ENCODE results near the gene RNF182. TPM values are rescaled to one million over a fixed set of nuclear protein-coding genes. Genes with fewer than 3 reads are reported as not detected.

RNF182 gene
- polyA plus RNA-seq, 2 of the 4 experiments (the other 2 are of a cell fraction) = 2.5 to 4.9 TPM

DNA sequence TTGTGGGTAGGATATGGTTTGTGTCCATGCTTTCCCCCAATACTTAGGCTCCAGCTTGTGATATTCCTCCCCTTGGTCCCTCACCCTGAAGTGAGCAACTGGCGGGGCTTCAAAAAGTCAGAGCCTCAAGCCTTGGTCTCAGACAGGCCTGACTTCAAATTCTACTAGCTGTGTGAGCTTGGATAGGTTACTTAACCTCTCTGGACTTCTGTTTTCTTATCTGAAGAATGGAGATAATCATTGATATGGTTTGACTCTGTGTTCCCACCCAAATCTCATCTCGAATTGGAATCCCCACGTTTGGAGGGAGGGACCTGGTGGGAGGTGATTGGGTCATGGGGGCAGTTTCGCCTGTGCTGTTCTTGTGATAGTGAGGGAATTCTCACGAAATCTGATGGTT, 97.9 kb downstream of the RNF182 start (continued):
- no peak for TF ChIP-seq POLR2AphosphoS2 (conservative IDR thresholded peaks at IDR 0.05; ENCODE audit: low read length)
- TF ChIP-seq TP53 (CRISPR knock-in tag; IDR thresholded peaks at IDR 0.05) = no peak
- no peak for TF ChIP-seq KDM1A (IDR thresholded peaks at IDR 0.05; ENCODE audit: low read depth)

DNA sequence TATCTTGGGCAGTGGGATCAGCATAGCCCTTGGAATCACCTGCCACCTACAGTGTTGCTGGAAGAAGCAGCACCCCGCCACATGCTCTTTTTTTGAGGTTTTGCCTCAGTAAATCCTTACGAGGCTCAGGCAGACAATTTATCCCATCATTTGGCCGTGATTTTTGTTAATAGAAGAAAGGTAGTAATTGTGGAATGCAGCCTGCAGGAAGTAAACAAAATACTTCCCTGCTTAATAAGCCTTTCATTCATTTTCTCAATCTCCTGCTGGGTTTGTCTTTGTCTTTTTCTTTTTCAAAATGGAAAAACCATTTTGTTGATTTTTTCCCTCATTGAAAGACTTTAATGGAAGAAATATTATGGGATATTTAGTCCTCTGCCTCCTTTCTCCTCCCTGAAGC, 99.1 kb downstream of the RNF182 start:
- no peak overlapping the region for H3K4me3 ChIP-seq
- H3K4me2 ChIP-seq = no peak overlapping the region
- no peak overlapping the region for H3K27ac ChIP-seq
- ATAC-seq (no peak), FAIRE-seq (no peak), DNase-seq (ENCODE audit: low read depth in 1 of 2, low spot score in 1 of 2) (no peak)
- TF ChIP-seq RAD21 (conservative IDR thresholded peaks at IDR 0.05 in 1 of 2, IDR thresholded peaks at IDR 0.05 in 1 of 2) (no peak), RARB (CRISPR knock-in tag; IDR thresholded peaks at IDR 0.05) (no peak), BHLHE40 (IDR thresholded peaks at IDR 0.05; ENCODE audit: low read depth, low read length) (no peak), ZSCAN20 (CRISPR knock-in tag; IDR thresholded peaks at IDR 0.05) (no peak), FOSB (CRISPR knock-in tag; IDR thresholded peaks at IDR 0.05) (no peak), KDM5A (IDR thresholded peaks at IDR 0.05) (no peak), POLR2A (IDR thresholded peaks at IDR 0.05; ENCODE audit: low read length) (no peak), NPAS2 (CRISPR knock-in tag; IDR thresholded peaks at IDR 0.05; ENCODE audit: borderline replicate concordance) (no peak), CBX2 (IDR thresholded peaks at IDR 0.05; ENCODE audit: borderline replicate concordance, low read depth) (no peak), HOXB5 (CRISPR knock-in tag; IDR thresholded peaks at IDR 0.05) (no peak), MYC (IDR thresholded peaks at IDR 0.05; ENCODE audit: borderline replicate concordance, low read length) (no peak), TP53 (CRISPR knock-in tag; IDR thresholded peaks at IDR 0.05) (no peak), FOSL2 (IDR thresholded peaks at IDR 0.05) (no peak), FOSL2 (CRISPR knock-in tag; IDR thresholded peaks at IDR 0.05) (no peak), MAFK (IDR thresholded peaks at IDR 0.05; ENCODE audit: partially characterized antibody) (no peak)
- TF ChIP-seq, protein P1, sequence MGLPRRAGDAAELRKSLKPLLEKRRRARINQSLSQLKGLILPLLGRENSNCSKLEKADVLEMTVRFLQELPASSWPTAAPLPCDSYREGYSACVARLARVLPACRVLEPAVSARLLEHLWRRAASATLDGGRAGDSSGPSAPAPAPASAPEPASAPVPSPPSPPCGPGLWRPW (IDR thresholded peaks at IDR 0.05) = no peak
- TF ChIP-seq, protein P2, sequence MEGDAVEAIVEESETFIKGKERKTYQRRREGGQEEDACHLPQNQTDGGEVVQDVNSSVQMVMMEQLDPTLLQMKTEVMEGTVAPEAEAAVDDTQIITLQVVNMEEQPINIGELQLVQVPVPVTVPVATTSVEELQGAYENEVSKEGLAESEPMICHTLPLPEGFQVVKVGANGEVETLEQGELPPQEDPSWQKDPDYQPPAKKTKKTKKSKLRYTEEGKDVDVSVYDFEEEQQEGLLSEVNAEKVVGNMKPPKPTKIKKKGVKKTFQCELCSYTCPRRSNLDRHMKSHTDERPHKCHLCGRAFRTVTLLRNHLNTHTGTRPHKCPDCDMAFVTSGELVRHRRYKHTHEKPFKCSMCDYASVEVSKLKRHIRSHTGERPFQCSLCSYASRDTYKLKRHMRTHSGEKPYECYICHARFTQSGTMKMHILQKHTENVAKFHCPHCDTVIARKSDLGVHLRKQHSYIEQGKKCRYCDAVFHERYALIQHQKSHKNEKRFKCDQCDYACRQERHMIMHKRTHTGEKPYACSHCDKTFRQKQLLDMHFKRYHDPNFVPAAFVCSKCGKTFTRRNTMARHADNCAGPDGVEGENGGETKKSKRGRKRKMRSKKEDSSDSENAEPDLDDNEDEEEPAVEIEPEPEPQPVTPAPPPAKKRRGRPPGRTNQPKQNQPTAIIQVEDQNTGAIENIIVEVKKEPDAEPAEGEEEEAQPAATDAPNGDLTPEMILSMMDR (IDR thresholded peaks at IDR 0.05) = no peak
- TF ChIP-seq, protein P3, sequence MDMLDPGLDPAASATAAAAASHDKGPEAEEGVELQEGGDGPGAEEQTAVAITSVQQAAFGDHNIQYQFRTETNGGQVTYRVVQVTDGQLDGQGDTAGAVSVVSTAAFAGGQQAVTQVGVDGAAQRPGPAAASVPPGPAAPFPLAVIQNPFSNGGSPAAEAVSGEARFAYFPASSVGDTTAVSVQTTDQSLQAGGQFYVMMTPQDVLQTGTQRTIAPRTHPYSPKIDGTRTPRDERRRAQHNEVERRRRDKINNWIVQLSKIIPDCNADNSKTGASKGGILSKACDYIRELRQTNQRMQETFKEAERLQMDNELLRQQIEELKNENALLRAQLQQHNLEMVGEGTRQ (IDR thresholded peaks at IDR 0.05) = no peak
- TF ChIP-seq, protein P4, sequence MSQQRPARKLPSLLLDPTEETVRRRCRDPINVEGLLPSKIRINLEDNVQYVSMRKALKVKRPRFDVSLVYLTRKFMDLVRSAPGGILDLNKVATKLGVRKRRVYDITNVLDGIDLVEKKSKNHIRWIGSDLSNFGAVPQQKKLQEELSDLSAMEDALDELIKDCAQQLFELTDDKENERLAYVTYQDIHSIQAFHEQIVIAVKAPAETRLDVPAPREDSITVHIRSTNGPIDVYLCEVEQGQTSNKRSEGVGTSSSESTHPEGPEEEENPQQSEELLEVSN (IDR thresholded peaks at IDR 0.05; ENCODE audit: borderline replicate concordance, low read depth) = no peak
- TF ChIP-seq, protein P5, sequence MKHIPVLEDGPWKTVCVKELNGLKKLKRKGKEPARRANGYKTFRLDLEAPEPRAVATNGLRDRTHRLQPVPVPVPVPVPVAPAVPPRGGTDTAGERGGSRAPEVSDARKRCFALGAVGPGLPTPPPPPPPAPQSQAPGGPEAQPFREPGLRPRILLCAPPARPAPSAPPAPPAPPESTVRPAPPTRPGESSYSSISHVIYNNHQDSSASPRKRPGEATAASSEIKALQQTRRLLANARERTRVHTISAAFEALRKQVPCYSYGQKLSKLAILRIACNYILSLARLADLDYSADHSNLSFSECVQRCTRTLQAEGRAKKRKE (CRISPR knock-in tag; IDR thresholded peaks at IDR 0.05; ENCODE audit: low read depth) = no peak
- POLR2A ChIA-PET = no interaction called here
- no peaks in the 10 kb centered on the region for H3K9me3 ChIP-seq
- 55% methylated on average over 3 of the region's 3 CpGs for WGBS (ENCODE audit: missing lambda C conversion rate)
- H3K4me1 ChIP-seq = no peaks in the 10 kb centered on the region
- CTCF ChIA-PET = interaction anchor here (1.1 to 1.6 kb wide), 3 partner anchors 8 to 42 kb away, joined by 3 to 5 read pairs (median 3); no protein-coding TSS in a partner anchor

DNA sequence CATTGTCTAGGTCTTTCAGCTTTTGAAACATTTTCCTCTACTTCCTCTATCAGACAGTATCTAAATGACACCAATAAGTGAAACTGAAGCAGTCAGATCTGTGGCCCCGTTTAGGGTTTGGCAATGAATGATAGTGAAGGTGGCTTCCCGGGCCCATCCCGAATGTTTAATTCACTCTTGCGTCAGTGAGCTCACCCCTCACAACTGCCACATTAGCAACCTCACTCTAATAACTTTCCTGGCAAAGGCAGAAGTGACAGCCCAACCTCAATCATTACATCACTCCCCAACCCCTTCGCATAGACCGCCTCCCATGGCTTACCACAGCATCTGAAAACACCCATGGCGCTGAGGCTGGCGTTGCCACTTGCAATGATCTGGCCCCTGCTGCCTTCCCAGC, 100.4 kb downstream of the RNF182 start:
- H3K9me3 ChIP-seq = no peaks in the 10 kb centered on the region
- ATAC-seq (no peak), DNase-seq (ENCODE audit: low read depth in 1 of 2, low spot score in 1 of 2) (no peak), FAIRE-seq (no peak)
- ChIA-PET POLR2A (no interaction called here), CTCF (interaction anchor here (1.0 to 1.6 kb wide), 5 partner anchors 10 to 41 kb away, joined by 3 to 5 read pairs (median 3); no protein-coding TSS in a partner anchor)
- TF ChIP-seq, protein P4 (IDR thresholded peaks at IDR 0.05; ENCODE audit: borderline replicate concordance, low read depth) = no peak
- TF ChIP-seq, protein P6, sequence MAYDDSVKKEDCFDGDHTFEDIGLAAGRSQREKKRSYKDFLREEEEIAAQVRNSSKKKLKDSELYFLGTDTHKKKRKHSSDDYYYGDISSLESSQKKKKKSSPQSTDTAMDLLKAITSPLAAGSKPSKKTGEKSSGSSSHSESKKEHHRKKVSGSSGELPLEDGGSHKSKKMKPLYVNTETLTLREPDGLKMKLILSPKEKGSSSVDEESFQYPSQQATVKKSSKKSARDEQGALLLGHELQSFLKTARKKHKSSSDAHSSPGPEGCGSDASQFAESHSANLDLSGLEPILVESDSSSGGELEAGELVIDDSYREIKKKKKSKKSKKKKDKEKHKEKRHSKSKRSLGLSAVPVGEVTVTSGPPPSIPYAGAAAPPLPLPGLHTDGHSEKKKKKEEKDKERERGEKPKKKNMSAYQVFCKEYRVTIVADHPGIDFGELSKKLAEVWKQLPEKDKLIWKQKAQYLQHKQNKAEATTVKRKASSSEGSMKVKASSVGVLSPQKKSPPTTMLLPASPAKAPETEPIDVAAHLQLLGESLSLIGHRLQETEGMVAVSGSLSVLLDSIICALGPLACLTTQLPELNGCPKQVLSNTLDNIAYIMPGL (CRISPR knock-in tag; IDR thresholded peaks at IDR 0.05; ENCODE audit: borderline replicate concordance) = no peak
- TF ChIP-seq RFX5 (IDR thresholded peaks at IDR 0.05) = no peak
- no peak for TF ChIP-seq ZFP36 (IDR thresholded peaks at IDR 0.05; ENCODE audit: borderline replicate concordance, partially characterized antibody)
- TF ChIP-seq FOXS1 (CRISPR knock-in tag; IDR thresholded peaks at IDR 0.05) = no peak
- TF ChIP-seq POLR2AphosphoS2 (conservative IDR thresholded peaks at IDR 0.05; ENCODE audit: low read length) = no peak
- no peak for TF ChIP-seq EP300 (IDR thresholded peaks at IDR 0.05)
- TF ChIP-seq SREBF2 (IDR thresholded peaks at IDR 0.05) = no peak
- no peak for TF ChIP-seq CBX2 (IDR thresholded peaks at IDR 0.05; ENCODE audit: borderline replicate concordance, low read depth)
- TF ChIP-seq CHD2 (IDR thresholded peaks at IDR 0.05; ENCODE audit: low read length, partially characterized antibody) = no peak
- TF ChIP-seq NR3C1 (IDR thresholded peaks at IDR 0.05) = no peak
- no peak for TF ChIP-seq HOXB5 (CRISPR knock-in tag; IDR thresholded peaks at IDR 0.05)
- no peak for TF ChIP-seq CEBPB (IDR thresholded peaks at IDR 0.05)
- TF ChIP-seq MYC (IDR thresholded peaks at IDR 0.05; ENCODE audit: borderline replicate concordance, low read length) = no peak
- H3K4me1 ChIP-seq = no peaks in the 10 kb centered on the region
- no peak overlapping the region for H3K4me3 ChIP-seq
- H3K4me2 ChIP-seq = no peak overlapping the region
- 81% methylated on average over 8 of the region's 8 CpGs for WGBS (ENCODE audit: missing lambda C conversion rate)
- H3K27ac ChIP-seq = no peak overlapping the region

Data from A549 (cell line).